Measurements from ENCODE around the gene NGDN.

The NGDN gene

GRCh38 chr14:23457587-23458445, 11.7 kb upstream of the NGDN start:
- no peak overlapping the region for H3K4me3 ChIP-seq (ENCODE audit: low read depth in 1 of 2, low read length in 1 of 2)

GRCh38 chr14:23460960-23461359, 8.5 kb upstream of the NGDN start:
- TF ChIP-seq CTCF (IDR thresholded peaks at IDR 0.05) = no peak
- Histone ChIP-seq H3K36me3 (no peaks in the 10 kb centered on the region), H3K9me3 (no peaks in the 10 kb centered on the region), H3K4me3 (ENCODE audit: low read depth in 1 of 2, low read length in 1 of 2) (no peak overlapping the region), H3K27ac (no peak overlapping the region), H3K4me1 (ENCODE audit: control insufficient read depth in 1 of 2, insufficient read depth in 1 of 2, low read depth in 1 of 2, low read length in 1 of 2) (no peaks in the 10 kb centered on the region), H3K27me3 (peaks cover 51% of the 10 kb centered on the region)

More at GRCh38 chr14:23457587-23458445, 11.7 kb upstream of the NGDN start:
- TF ChIP-seq CTCF (IDR thresholded peaks at IDR 0.05) = no peak
- Histone ChIP-seq H3K27me3 (peaks cover 65% of the 10 kb centered on the region), H3K27ac (no peak overlapping the region), H3K4me1 (ENCODE audit: control insufficient read depth in 1 of 2, insufficient read depth in 1 of 2, low read depth in 1 of 2, low read length in 1 of 2) (no peaks in the 10 kb centered on the region), H3K36me3 (no peaks in the 10 kb centered on the region), H3K9me3 (no peaks in the 10 kb centered on the region)

GRCh38 chr14:23464700-23465099, 4.8 kb upstream of the NGDN start:
- Histone ChIP-seq H3K9me3 (no peaks in the 10 kb centered on the region), H3K4me3 (ENCODE audit: low read depth in 1 of 2, low read length in 1 of 2) (no peak overlapping the region), H3K27me3 (peaks cover 19% of the 10 kb centered on the region), H3K4me1 (ENCODE audit: control insufficient read depth in 1 of 2, insufficient read depth in 1 of 2, low read depth in 1 of 2, low read length in 1 of 2) (peaks cover 1 to 9% of the 10 kb centered on the region in 2 experiments), H3K36me3 (no peaks in the 10 kb centered on the region), H3K27ac (no peak overlapping the region)
- no peak for TF ChIP-seq CTCF (IDR thresholded peaks at IDR 0.05)

- peaks cover 7 to 15% of the 10 kb centered on the region in 2 experiments for H3K4me1 ChIP-seq (ENCODE audit: control insufficient read depth in 1 of 2, insufficient read depth in 1 of 2, low read depth in 1 of 2, low read length in 1 of 2)
- no peaks in the 10 kb centered on the region for H3K36me3 ChIP-seq
- no peak overlapping the region for H3K27ac ChIP-seq
- TF ChIP-seq CTCF (IDR thresholded peaks at IDR 0.05) = no peak
- H3K4me3 ChIP-seq (ENCODE audit: low read depth in 1 of 2, low read length in 1 of 2) = no peak overlapping the region
- no peaks in the 10 kb centered on the region for H3K9me3 ChIP-seq
- H3K27me3 ChIP-seq = peaks cover 14% of the 10 kb centered on the region
These were observed 4.2 kb upstream of the NGDN start for GRCh38 chr14:23465261-23465660.

GRCh38 chr14:23468704-23469126, 788 bp upstream of the NGDN start:
- Histone ChIP-seq H3K4me3 (ENCODE audit: low read depth in 1 of 2, low read length in 1 of 2) (peak overlapping the region; percentile 79 to 82), H3K27me3 (no peaks in the 10 kb centered on the region), H3K9me3 (no peaks in the 10 kb centered on the region), H3K27ac (peak overlapping the region; percentile 81), H3K4me1 (ENCODE audit: control insufficient read depth in 1 of 2, insufficient read depth in 1 of 2, low read depth in 1 of 2, low read length in 1 of 2) (peaks cover 9 to 16% of the 10 kb centered on the region in 2 experiments), H3K36me3 (peaks cover 21% of the 10 kb centered on the region)
- no peak for TF ChIP-seq CTCF (IDR thresholded peaks at IDR 0.05)
